ENCODE results near the gene RXFP4.

DNA sequence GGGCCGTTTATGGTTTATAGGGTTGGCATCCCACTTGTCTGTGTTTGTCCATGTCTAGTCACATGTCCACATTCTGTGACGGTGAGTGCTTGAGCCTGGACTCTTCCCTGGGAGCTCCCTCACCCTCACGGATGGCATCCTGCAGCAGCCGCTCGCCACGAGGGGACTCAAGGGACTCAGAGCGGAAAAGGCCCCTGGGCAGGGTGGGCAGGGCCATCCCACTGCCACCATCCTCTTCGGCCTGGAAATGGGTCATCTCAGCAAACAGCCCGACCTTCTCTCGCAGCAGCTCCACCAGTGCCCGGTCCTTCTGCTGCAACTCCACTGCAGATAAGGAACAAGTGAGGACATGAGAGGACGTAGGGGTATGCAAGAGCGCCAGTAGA is 11.1 kb downstream of the RXFP4 start:
- TF ChIP-seq CTCF (IDR thresholded peaks at IDR 0.05; ENCODE audit: insufficient read depth, low read depth, low read length) (no peak), EZH2 (IDR thresholded peaks at IDR 0.05; ENCODE audit: insufficient read depth, low read length) (no peak)

Data from astrocyte (in vitro differentiated cells and primary cell).